ENCODE measurements around the gene ZDHHC3.

DNA sequence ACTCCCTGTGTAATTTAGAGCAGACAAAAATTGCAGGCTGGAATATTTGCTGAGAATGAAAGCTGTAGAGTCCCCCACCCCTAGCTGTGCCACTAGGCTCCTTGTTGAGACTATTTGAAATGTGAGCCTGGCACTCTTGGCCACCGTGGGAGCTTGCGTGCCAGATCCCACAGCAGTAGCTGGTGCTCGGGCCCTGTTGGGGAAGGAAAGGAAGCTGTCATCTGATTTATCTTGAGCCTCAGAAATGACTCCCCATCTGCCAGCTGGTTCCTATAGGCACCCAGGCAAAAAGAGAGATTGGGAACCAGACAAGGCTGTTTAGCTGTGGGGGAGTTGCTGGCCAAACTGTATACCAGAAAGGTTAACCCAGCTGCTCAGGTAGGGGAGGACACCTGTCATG is 26.7 kb upstream of the ZDHHC3 start:
- TF ChIP-seq, protein P1, sequence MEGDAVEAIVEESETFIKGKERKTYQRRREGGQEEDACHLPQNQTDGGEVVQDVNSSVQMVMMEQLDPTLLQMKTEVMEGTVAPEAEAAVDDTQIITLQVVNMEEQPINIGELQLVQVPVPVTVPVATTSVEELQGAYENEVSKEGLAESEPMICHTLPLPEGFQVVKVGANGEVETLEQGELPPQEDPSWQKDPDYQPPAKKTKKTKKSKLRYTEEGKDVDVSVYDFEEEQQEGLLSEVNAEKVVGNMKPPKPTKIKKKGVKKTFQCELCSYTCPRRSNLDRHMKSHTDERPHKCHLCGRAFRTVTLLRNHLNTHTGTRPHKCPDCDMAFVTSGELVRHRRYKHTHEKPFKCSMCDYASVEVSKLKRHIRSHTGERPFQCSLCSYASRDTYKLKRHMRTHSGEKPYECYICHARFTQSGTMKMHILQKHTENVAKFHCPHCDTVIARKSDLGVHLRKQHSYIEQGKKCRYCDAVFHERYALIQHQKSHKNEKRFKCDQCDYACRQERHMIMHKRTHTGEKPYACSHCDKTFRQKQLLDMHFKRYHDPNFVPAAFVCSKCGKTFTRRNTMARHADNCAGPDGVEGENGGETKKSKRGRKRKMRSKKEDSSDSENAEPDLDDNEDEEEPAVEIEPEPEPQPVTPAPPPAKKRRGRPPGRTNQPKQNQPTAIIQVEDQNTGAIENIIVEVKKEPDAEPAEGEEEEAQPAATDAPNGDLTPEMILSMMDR (IDR thresholded peaks at IDR 0.05; ENCODE audit: poor library complexity): no peak
- TF ChIP-seq EZH2 (IDR thresholded peaks at IDR 0.05; ENCODE audit: borderline replicate concordance): no peak
- no peak for TF ChIP-seq EZH2phosphoT487 (IDR thresholded peaks at IDR 0.05; ENCODE audit: low read depth, severe bottlenecking, unreplicated experiment)

Data from hepatocyte (in vitro differentiated cells).